Prostate gland (tissue), 2 donors: Measurements from ENCODE around the gene VWA1.
A peak's percentile ranks its signal among the peaks of the same experiment; 100 is the strongest.

Experiments
- POLR2A ChIP-seq: fragments of 450-650 bp; IDR thresholded peaks from one replicate; pipeline ENCODE4 v1.6.1; 2016; ENCODE audit warnings: antibody characterized with exemption, mild to moderate bottlenecking
- POLR2AphosphoS5 ChIP-seq: sonication (generic); formaldehyde crosslinking; IDR thresholded peaks from one replicate; pipeline ENCODE4 v1.6.1; 2017; ENCODE audit warnings: antibody characterized with exemption
- TF ChIP-seq, protein P1 (sequence below), 4 experiments: fragments of 200-600 bp in 2 of 4; fragments of 450-650 bp in 2 of 4; sonication (generic) in 2 of 4; IDR thresholded peaks; 1 replicate in 3 of 4; 2 replicates in 1 of 4; pipeline ENCODE4 v1.5.1; 2016 to 2019; ENCODE audit warnings: antibody characterized with exemption in 4 of 4, mild to moderate bottlenecking in 2 of 4, moderate library complexity in 2 of 4

DNA sequence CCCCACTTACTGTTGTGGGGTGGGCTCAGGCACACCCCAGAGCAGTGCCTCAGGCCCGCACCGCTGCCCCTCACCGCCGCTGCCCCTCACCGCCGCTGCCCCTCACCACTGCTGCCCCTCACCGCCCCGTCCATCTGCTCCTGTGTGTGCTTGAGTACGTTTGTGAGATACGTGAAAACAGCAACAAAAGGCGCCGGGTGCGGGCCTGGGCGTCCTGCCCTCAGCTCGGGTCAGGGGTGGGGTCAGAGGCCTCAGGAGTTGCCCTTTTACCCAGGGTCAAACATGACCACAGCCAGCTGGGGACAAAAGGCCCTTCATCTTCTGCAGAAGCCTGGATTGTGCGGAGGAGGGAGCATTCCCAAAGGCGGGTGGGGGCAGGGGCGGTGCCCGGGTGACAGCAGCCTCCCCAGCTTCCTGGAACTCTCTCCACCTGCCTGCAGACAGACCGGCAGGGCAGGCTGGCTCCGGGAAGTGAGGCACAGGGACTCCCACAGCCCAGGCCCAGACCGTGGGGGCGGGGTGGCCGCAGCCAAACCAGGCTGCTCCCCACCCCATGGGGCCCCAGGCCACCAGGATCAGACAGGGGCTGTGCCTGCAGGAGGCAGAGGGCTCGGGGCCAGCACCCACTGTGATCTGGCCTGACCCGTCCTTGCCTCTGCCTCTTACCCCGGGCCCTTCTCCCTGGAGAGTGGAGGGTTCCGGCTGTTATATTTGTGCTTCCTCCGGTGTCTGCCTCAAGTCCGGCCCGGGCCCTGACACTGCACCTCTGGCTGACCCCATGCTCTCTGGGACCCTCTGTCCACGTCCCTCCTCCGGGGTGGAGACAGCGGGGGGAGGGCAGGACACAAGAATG is 2.3 kb upstream of the VWA1 start:
- TF ChIP-seq POLR2AphosphoS5 (peak; percentile 96), POLR2A (peak; percentile 73)
- TF ChIP-seq, protein P1, sequence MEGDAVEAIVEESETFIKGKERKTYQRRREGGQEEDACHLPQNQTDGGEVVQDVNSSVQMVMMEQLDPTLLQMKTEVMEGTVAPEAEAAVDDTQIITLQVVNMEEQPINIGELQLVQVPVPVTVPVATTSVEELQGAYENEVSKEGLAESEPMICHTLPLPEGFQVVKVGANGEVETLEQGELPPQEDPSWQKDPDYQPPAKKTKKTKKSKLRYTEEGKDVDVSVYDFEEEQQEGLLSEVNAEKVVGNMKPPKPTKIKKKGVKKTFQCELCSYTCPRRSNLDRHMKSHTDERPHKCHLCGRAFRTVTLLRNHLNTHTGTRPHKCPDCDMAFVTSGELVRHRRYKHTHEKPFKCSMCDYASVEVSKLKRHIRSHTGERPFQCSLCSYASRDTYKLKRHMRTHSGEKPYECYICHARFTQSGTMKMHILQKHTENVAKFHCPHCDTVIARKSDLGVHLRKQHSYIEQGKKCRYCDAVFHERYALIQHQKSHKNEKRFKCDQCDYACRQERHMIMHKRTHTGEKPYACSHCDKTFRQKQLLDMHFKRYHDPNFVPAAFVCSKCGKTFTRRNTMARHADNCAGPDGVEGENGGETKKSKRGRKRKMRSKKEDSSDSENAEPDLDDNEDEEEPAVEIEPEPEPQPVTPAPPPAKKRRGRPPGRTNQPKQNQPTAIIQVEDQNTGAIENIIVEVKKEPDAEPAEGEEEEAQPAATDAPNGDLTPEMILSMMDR (IDR thresholded peaks at IDR 0.05) = peak in 1 of 4 experiments; percentile 27
